RWPE2 (cell line): ENCODE results near the gene DNAH8.

ENCODE experiments used
- ATAC-seq: fragments of 200-7000 bp; cut with Tn5 transposase; 3 replicates; pipeline ENCODE4 v1.9.1; 2021; ENCODE audit warnings: low read depth
- DNase-seq: peaks from one replicate; pipeline ENCODE4 v3.0.0-alpha.2; 2020; ENCODE audit warnings: low spot score
- H3K27ac ChIP-seq: fragments of 450-650 bp; 2 replicates; pipeline ENCODE4 v1.5.1; 2017; ENCODE audit warnings: mild to moderate bottlenecking; ENCODE audit not compliant: poor library complexity, severe bottlenecking
- H3K27me3 ChIP-seq: fragments of 250-450 bp; sonication (Bioruptor Pico); 2 replicates; pipeline ENCODE4 v1.5.1; 2021; ENCODE audit warnings: mild to moderate bottlenecking, moderate library complexity; ENCODE audit not compliant: insufficient read depth, poor library complexity, severe bottlenecking
- H3K36me3 ChIP-seq: fragments of 250-450 bp; sonication (Bioruptor Pico); 2 replicates; pipeline ENCODE4 v1.5.1; 2020; ENCODE audit warnings: low read depth, mild to moderate bottlenecking, moderate library complexity
- H3K4me1 ChIP-seq: fragments of 250-450 bp; sonication (Bioruptor Pico); 2 replicates; pipeline ENCODE4 v1.5.1; 2021; ENCODE audit warnings: mild to moderate bottlenecking, moderate library complexity; ENCODE audit not compliant: insufficient read depth, poor library complexity, severe bottlenecking
- H3K4me3 ChIP-seq: fragments of 250-450 bp; sonication (Bioruptor Pico); 2 replicates; pipeline ENCODE4 v1.5.1; 2021; ENCODE audit warnings: mild to moderate bottlenecking, moderate library complexity; ENCODE audit not compliant: severe bottlenecking
- H3K9me3 ChIP-seq: fragments of 250-450 bp; sonication (Bioruptor Pico); 2 replicates; pipeline ENCODE4 v1.5.1; 2021; ENCODE audit warnings: mild to moderate bottlenecking, moderate library complexity; ENCODE audit not compliant: severe bottlenecking
- TF ChIP-seq, protein P1 (sequence below): fragments of 450-650 bp; IDR thresholded peaks from one replicate; pipeline ENCODE4 v1.5.1; 2017; ENCODE audit warnings: mild to moderate bottlenecking, moderate library complexity; ENCODE audit not compliant: poor library complexity, severe bottlenecking

Gene DNAH8

DNA sequence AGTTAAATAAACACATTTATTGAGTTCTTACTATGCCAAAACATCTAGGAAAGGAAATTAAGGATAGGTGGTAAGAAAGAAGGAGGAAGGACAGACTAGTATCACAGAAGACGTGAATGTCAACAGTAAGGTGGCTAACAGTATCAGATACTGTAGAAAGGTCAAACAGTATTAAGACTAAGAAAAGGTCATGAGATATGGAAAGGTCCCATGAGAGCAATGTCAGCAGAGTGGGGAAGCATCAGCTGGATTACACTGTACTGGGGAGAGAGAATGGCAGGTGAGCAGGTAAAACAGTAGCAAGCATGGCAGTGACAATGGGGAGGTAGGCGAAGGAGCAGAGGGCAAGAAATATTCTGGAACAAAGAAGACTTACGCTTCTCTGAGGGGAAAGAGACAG is 30.2 kb upstream of the DNAH8 start:
- ATAC-seq (no peak), DNase-seq (no peak)
- no peak overlapping the region for H3K4me3 ChIP-seq
- no peaks in the 10 kb centered on the region for H3K9me3 ChIP-seq
- H3K27ac ChIP-seq = no peak overlapping the region
- TF ChIP-seq, protein P1, sequence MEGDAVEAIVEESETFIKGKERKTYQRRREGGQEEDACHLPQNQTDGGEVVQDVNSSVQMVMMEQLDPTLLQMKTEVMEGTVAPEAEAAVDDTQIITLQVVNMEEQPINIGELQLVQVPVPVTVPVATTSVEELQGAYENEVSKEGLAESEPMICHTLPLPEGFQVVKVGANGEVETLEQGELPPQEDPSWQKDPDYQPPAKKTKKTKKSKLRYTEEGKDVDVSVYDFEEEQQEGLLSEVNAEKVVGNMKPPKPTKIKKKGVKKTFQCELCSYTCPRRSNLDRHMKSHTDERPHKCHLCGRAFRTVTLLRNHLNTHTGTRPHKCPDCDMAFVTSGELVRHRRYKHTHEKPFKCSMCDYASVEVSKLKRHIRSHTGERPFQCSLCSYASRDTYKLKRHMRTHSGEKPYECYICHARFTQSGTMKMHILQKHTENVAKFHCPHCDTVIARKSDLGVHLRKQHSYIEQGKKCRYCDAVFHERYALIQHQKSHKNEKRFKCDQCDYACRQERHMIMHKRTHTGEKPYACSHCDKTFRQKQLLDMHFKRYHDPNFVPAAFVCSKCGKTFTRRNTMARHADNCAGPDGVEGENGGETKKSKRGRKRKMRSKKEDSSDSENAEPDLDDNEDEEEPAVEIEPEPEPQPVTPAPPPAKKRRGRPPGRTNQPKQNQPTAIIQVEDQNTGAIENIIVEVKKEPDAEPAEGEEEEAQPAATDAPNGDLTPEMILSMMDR = no peak
- H3K27me3 ChIP-seq = no peaks in the 10 kb centered on the region
- H3K4me1 ChIP-seq = no peaks in the 10 kb centered on the region
- peaks cover 82% of the 10 kb centered on the region for H3K36me3 ChIP-seq

DNA sequence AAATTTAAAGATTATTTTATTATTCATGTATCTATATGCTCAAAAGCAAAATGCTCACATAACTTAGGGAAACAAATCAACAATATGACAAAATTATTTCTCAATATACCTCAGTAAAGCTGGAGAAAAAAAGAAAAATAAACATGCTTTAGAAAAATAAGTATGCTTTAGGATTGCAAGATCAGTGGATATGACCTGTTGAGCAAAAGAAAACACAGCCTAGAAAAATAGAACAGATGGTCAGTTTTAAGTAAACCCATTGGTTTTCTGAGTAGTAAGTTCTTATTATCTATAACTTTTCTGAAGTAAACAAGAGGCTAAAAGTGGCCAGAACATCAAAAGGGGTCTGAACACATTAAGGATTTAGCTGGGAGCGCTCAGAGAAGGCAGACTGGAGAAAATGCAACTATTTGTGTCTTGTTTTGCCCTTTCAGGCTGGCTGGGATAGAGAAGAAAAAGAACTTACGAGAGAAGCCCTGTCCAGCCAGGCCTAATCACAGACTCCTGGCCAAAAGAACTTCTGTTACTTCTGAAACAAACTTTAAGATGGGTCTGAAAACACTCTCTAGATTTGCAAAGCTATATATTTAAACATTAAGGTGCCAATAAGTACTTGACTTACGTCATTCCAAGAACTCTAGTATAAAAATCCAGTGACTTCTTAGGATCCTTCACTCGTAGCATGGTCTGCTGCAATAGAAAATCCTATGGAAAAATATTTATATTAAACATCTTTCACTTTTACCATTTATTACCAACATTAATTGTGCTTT is 28.7 kb upstream of the DNAH8 start:
- Histone ChIP-seq H3K9me3 (no peaks in the 10 kb centered on the region), H3K4me3 (no peak overlapping the region), H3K4me1 (no peaks in the 10 kb centered on the region), H3K27ac (no peak overlapping the region), H3K27me3 (no peaks in the 10 kb centered on the region), H3K36me3 (peaks cover 79% of the 10 kb centered on the region)
- TF ChIP-seq, protein P1 = no peak
- DNase-seq = no peak
- ATAC-seq = no peak

DNA sequence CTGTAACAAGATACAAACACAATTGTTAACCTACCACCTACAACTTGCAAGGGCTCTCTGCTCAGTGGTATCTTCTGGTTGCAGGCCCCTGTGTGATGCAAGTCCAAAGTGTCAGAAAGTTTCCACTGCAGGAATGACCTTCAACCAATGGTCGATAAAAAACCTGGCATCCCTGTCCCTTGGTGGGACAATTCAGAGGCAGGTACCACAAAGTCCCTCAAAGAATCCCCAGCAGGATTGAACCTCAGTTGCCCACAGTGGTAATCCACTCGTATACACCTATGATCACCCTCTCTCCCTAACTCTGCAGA is 28.1 kb upstream of the DNAH8 start:
- Histone ChIP-seq H3K27me3 (no peaks in the 10 kb centered on the region), H3K27ac (no peak overlapping the region), H3K4me1 (no peaks in the 10 kb centered on the region), H3K36me3 (peaks cover 74% of the 10 kb centered on the region), H3K9me3 (no peaks in the 10 kb centered on the region), H3K4me3 (no peak overlapping the region)
- TF ChIP-seq, protein P1 = no peak
- DNase-seq (no peak), ATAC-seq (no peak)

DNA sequence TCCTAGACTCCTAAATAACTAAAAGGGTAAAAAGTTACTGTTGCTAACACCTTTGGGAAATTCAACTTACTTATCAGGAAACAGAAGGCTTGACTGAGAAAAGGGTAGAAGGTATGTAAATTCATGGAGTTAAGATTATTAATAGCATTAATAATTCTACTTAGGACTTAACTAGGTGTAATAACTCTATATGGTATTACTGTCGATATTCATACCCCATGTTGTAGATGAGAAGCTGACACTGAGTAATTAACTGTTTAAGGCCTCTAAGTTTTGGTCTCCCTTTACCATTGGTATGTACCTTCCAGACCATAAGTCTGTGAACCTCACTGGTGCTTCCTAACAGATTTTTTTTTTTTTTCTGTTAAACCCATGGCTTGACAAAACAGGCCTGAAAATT is 27.6 kb upstream of the DNAH8 start:
- TF ChIP-seq, protein P1 = no peak
- H3K36me3 ChIP-seq = peaks cover 70% of the 10 kb centered on the region
- no peak overlapping the region for H3K4me3 ChIP-seq

DNA sequence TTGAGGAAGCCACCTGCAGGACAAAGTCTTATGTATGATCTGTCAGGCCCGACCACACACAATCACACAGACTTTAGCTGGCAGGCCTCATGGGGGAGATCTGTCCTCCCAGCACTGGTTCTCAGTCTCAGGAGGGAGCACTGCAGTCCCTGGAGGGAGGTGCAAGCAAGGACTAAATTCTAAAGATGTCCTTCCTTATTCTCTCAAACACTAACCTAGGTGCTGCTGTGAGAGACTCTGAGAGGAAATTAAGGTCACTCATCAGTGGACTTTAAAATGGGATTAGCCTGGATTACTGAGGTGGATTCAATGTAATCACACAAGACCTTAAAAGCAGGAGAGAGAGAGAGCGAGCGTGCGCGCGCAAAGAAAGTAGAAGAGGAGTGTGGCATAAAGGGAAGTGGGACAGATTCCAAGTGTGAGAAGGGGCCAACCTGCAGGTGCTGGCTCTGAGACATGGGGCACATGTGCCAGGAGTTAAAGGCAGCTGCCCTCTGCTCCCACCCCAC is 26.5 kb upstream of the DNAH8 start:
- Histone ChIP-seq H3K27me3 (no peaks in the 10 kb centered on the region), H3K36me3 (peaks cover 64% of the 10 kb centered on the region), H3K4me3 (no peak overlapping the region), H3K4me1 (no peaks in the 10 kb centered on the region), H3K27ac (no peak overlapping the region), H3K9me3 (no peaks in the 10 kb centered on the region)
- TF ChIP-seq, protein P1 = no peak
- ATAC-seq (no peak), DNase-seq (no peak)

More for the DNA sequence above, 27.6 kb upstream of the DNAH8 start:
- DNase-seq (no peak), ATAC-seq (no peak)
- Histone ChIP-seq H3K27me3 (no peaks in the 10 kb centered on the region), H3K4me1 (no peaks in the 10 kb centered on the region), H3K9me3 (no peaks in the 10 kb centered on the region), H3K27ac (no peak overlapping the region)
